NB4 (cell line): ENCODE results near the gene AMOTL1.

ENCODE experiments used
- CTCF ChIP-seq: IDR thresholded peaks from one replicate; pipeline ENCODE4 v1.5.1; 2012; ENCODE audit warnings: low read depth, low read length
- POLR2A ChIP-seq: IDR thresholded peaks from 2 replicates; pipeline ENCODE4 v1.6.1; 2011; ENCODE audit warnings: mild to moderate bottlenecking; ENCODE audit not compliant: insufficient read length; ENCODE audit errors: extremely low read depth

GRCh38 chr11:94871491-94872185 is 103.5 kb downstream of the AMOTL1 start:
- TF ChIP-seq CTCF (no peak), POLR2A (no peak)
